IMR-90 (cell line): ENCODE data around the gene OR51B2. TPM values are rescaled to one million over a fixed set of nuclear protein-coding genes. Genes with fewer than 3 reads are reported as not detected.

Experiments
- ATAC-seq: fragments of 200-7000 bp; cut with Tn5 transposase; 2 replicates; pipeline ENCODE4 v1.9.1; 2020; ENCODE audit warnings: low read depth, mild to moderate bottlenecking, moderate library complexity
- BruUV-seq: library from RNA; stranded (reverse); fragments of 400-500 nt; replicated peaks from 2 replicates; lab custom pipeline; 2021; lab: Mats Ljungman, UMichigan
- CTCF ChIA-PET: fragments of 300-600 bp; formaldehyde crosslinking; extraction: SDS; loops from one replicate; lab custom pipeline; 2021; ENCODE audit warnings: antibody characterized with exemption; lab: Yijun Ruan, JAX
- POLR2A ChIA-PET: fragments of 300-600 bp; sonication (Branson Sonifier 250); formaldehyde crosslinking; loops from one replicate; lab custom pipeline; 2022; ENCODE audit warnings: antibody characterized with exemption; ENCODE audit not compliant: unreplicated experiment; lab: Charles Lee
- DNase-seq: peaks from one replicate; pipeline ENCODE4 v3.0.0; 2013
- H2AFZ ChIP-seq: replicated peaks from 2 replicates; pipeline ENCODE3; 2013; ENCODE audit warnings: low read length, mild to moderate bottlenecking; ENCODE audit not compliant: poor library complexity
- H2AK5ac ChIP-seq: 2 replicates; pipeline ENCODE4 v1.6.1; 2013; ENCODE audit warnings: low read depth, low read length, inconsistent platforms
- H2AK9ac ChIP-seq: replicated peaks from 2 replicates; pipeline ENCODE3; 2013; ENCODE audit warnings: mild to moderate bottlenecking, low read depth, low read length, moderate library complexity; ENCODE audit not compliant: poor library complexity
- H2BK120ac ChIP-seq: 2 replicates; pipeline ENCODE4 v1.6.1; 2013; ENCODE audit warnings: low read depth, low read length, inconsistent platforms
- H2BK15ac ChIP-seq: 3 replicates; pipeline ENCODE4 v1.6.1; 2013; ENCODE audit warnings: low read depth, low read length, inconsistent platforms
- H2BK20ac ChIP-seq: 2 replicates; pipeline ENCODE4 v1.6.1; 2013; ENCODE audit warnings: low read depth, mild to moderate bottlenecking, inconsistent platforms, low read length, moderate library complexity
- H2BK5ac ChIP-seq: 2 replicates; pipeline ENCODE4 v1.6.1; 2013; ENCODE audit warnings: mild to moderate bottlenecking, low read depth, low read length, inconsistent platforms; ENCODE audit not compliant: poor library complexity, severe bottlenecking
- H3K14ac ChIP-seq: replicated peaks from 2 replicates; pipeline ENCODE4 v1.6.1; 2013; ENCODE audit warnings: low read depth, low read length, inconsistent platforms
- H3K18ac ChIP-seq: 2 replicates; pipeline ENCODE4 v1.6.1; 2013; ENCODE audit warnings: low read depth, low read length, control low read depth
- H3K23ac ChIP-seq: 2 replicates; pipeline ENCODE4 v1.6.1; 2013; ENCODE audit warnings: low read depth, low read length, inconsistent platforms
- H3K27ac ChIP-seq: 2 replicates; pipeline ENCODE4 v1.5.1; 2013; ENCODE audit warnings: mild to moderate bottlenecking, control low read depth, low read length; ENCODE audit not compliant: insufficient read depth
- H3K27me3 ChIP-seq: 2 replicates; pipeline ENCODE4 v1.6.1; 2013; ENCODE audit warnings: low read length; ENCODE audit not compliant: control insufficient read depth, insufficient read depth
- H3K36me3 ChIP-seq: 2 replicates; pipeline ENCODE4 v1.6.1; 2013; ENCODE audit warnings: low read length, mixed read lengths; ENCODE audit not compliant: control insufficient read depth, insufficient read depth
- H3K4ac ChIP-seq: 2 replicates; pipeline ENCODE4 v1.6.1; 2013; ENCODE audit warnings: low read depth, low read length, inconsistent platforms
- H3K4me1 ChIP-seq: 2 replicates; pipeline ENCODE4 v1.6.1; 2013; ENCODE audit warnings: low read length, mixed read lengths; ENCODE audit not compliant: control insufficient read depth, insufficient read depth
- H3K4me2 ChIP-seq: 2 replicates; pipeline ENCODE4 v1.6.1; 2013; ENCODE audit warnings: low read depth, mild to moderate bottlenecking, control low read depth, low read length, moderate library complexity
- H3K4me3 ChIP-seq: 2 replicates; pipeline ENCODE4 v1.5.1; 2013; ENCODE audit warnings: low read depth, mild to moderate bottlenecking, control low read depth, low read length, moderate library complexity; ENCODE audit not compliant: insufficient read depth
- H3K56ac ChIP-seq: 2 replicates; pipeline ENCODE4 v1.6.1; 2013; ENCODE audit warnings: low read length, inconsistent platforms; ENCODE audit not compliant: insufficient read depth; ENCODE audit errors: extremely low read depth
- H3K79me1 ChIP-seq, 2 experiments: 2 replicates each; pipeline ENCODE4 v1.6.1; 2013; ENCODE audit warnings: low read length in 2 of 2, inconsistent platforms in 1 of 2, low read depth in 1 of 2
- H3K9ac ChIP-seq: 2 replicates; pipeline ENCODE4 v1.6.1; 2013; ENCODE audit warnings: low read depth, low read length, control low read depth
- H3K9me1 ChIP-seq: 2 replicates; pipeline ENCODE4 v1.6.1; 2013; ENCODE audit warnings: low read length, inconsistent platforms; ENCODE audit not compliant: insufficient read depth
- H3K9me3 ChIP-seq: 2 replicates; pipeline ENCODE4 v1.6.1; 2013; ENCODE audit warnings: low read length; ENCODE audit not compliant: control insufficient read depth, insufficient read depth
- H4K20me1 ChIP-seq: 2 replicates; pipeline ENCODE4 v1.6.1; 2013; ENCODE audit warnings: low read length, inconsistent platforms; ENCODE audit not compliant: insufficient read depth
- H4K5ac ChIP-seq: 2 replicates; pipeline ENCODE4 v1.6.1; 2013; ENCODE audit warnings: mild to moderate bottlenecking, low read depth, low read length, control low read depth
- H4K8ac ChIP-seq, 2 experiments: 2 replicates each; pipeline ENCODE4 v1.6.1; 2013; ENCODE audit warnings: low read depth in 2 of 2, low read length in 2 of 2, control low read depth in 1 of 2, inconsistent platforms in 1 of 2
- H4K91ac ChIP-seq: 2 replicates; pipeline ENCODE4 v1.6.1; 2013; ENCODE audit warnings: low read depth, low read length, inconsistent platforms; ENCODE audit not compliant: insufficient read depth
- CHD1 ChIP-seq: IDR thresholded peaks from 2 replicates; pipeline ENCODE4 v1.6.1; 2012; ENCODE audit warnings: low read depth, low read length, improper control_type of control experiment
- CTCF ChIP-seq: conservative IDR thresholded peaks from 2 replicates; pipeline ENCODE4 v1.5.1; 2012; ENCODE audit warnings: mild to moderate bottlenecking, low read depth, low read length, improper control_type of control experiment
- RAD21 ChIP-seq: IDR thresholded peaks from 2 replicates; pipeline ENCODE4 v1.6.1; 2012; ENCODE audit warnings: low read length, improper control_type of control experiment
- RCOR1 ChIP-seq: IDR thresholded peaks from 2 replicates; pipeline ENCODE4 v1.6.1; 2012; ENCODE audit warnings: mild to moderate bottlenecking, low read length, improper control_type of control experiment; ENCODE audit not compliant: insufficient replicate concordance
- WGBS, 2 experiments: methylation state at CpG; one replicate each; pipeline versions ENCODE4 v1.1.5 to v1.1.7; 2013; ENCODE audit warnings: missing lambda C conversion rate in 2 of 2; ENCODE audit not compliant: insufficient read length in 1 of 2; ENCODE audit errors: extremely low coverage in 2 of 2; 5-methylcytosine and 5-hydroxymethylcytosine counted together
- dilution Hi-C: fragments of 300-500 bp; cut with HindIII; formaldehyde crosslinking; loops from one replicate; pipeline ENCODE4 v1.14.3; 2018; ENCODE audit warnings: low sequenced_read_pairs; ENCODE audit not compliant: unreplicated experiment
- in situ Hi-C: fragments of 300-500 bp; cut with MboI; formaldehyde crosslinking; loops from 3 replicates; pipeline ENCODE4 v1.14.3; 2019; ENCODE audit warnings: low sequenced_read_pairs, inconsistent platforms, mixed read lengths
- intact Hi-C: fragments of 100-400 bp; cut with micrococcal nuclease; formaldehyde crosslinking; loops from 2 replicates; pipeline ENCODE4 v1.10.0; 2022
- polyA plus RNA-seq, 3 experiments: library from polyadenylated mRNA; depleted of rRNA; stranded (reverse); fragments of >200 nt; gene quantifications; 2 replicates each; pipeline ENCODE4 v1.2.3, GENCODE V29; 2012; ENCODE audit warnings: low replicate concordance in 1 of 3
- total RNA-seq: library from RNA; depleted of rRNA; stranded (reverse); fragments of >200 nt; gene quantifications from 2 replicates; pipeline ENCODE4 v1.2.3, GENCODE V29; 2012
- TF ChIP-seq, protein P1 (sequence below): fragments of 150-350 bp; IDR thresholded peaks from 2 replicates; pipeline ENCODE4 v1.6.1; 2017; ENCODE audit warnings: mild to moderate bottlenecking, antibody characterized with exemption, low read length, low read depth
- TF ChIP-seq, protein P2 (sequence below): fragments of 150-350 bp; IDR thresholded peaks from 2 replicates; pipeline ENCODE4 v1.6.1; 2016; ENCODE audit warnings: low read depth, mild to moderate bottlenecking, low read length, moderate library complexity, borderline replicate concordance

Gene OR51B2
- total and polyA plus RNA-seq, 2 of the 4 experiments (the other 2 are of a cell fraction) = not detected

DNA sequence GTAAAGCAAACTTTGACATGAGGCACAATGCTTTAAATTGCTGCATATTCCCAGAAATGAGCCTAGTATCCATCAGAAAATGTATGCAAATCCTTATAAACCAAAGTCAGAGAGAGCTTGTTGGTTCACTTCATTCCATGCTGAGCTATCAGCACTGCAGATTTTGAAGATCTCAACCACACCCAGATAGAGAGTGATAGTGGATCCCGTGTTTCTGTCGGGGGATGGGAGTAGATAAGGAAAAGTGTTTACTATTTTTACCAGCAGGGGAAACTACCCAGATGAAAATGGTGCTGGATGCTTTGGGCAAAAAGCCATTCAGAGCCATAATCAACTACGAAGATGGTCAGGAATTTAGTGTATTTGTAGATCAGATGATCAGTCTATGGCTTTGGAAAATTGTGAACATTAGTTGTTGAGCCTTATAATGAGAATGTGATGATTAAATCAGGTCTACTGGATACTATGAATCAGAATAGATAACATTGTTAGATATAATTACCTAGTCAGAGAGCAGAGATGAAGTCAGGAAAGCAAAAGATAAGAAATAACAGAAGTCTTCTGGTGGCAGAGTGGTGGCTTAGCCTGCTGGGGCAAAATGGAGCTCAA is 38.0 kb upstream of the OR51B2 start:
- peak overlapping the region; percentile 100 for H2BK120ac ChIP-seq
- peak overlapping the region; percentile 85 for H3K27ac ChIP-seq
- H3K27me3 ChIP-seq = no peaks in the 10 kb centered on the region
- TF ChIP-seq CTCF = no peak
- TF ChIP-seq, protein P1, sequence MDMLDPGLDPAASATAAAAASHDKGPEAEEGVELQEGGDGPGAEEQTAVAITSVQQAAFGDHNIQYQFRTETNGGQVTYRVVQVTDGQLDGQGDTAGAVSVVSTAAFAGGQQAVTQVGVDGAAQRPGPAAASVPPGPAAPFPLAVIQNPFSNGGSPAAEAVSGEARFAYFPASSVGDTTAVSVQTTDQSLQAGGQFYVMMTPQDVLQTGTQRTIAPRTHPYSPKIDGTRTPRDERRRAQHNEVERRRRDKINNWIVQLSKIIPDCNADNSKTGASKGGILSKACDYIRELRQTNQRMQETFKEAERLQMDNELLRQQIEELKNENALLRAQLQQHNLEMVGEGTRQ = no peak
- no peak for TF ChIP-seq RCOR1
- no peak for TF ChIP-seq RAD21
- no peak for TF ChIP-seq CHD1
- TF ChIP-seq, protein P2, sequence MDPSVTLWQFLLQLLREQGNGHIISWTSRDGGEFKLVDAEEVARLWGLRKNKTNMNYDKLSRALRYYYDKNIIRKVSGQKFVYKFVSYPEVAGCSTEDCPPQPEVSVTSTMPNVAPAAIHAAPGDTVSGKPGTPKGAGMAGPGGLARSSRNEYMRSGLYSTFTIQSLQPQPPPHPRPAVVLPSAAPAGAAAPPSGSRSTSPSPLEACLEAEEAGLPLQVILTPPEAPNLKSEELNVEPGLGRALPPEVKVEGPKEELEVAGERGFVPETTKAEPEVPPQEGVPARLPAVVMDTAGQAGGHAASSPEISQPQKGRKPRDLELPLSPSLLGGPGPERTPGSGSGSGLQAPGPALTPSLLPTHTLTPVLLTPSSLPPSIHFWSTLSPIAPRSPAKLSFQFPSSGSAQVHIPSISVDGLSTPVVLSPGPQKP = no peak
- no peak overlapping the region for H3K9ac ChIP-seq
- H4K20me1 ChIP-seq = no peaks in the 10 kb centered on the region
- H3K14ac ChIP-seq = peak overlapping the region; percentile 94
- H3K79me1 ChIP-seq = peaks cover 0 to 14% of the 10 kb centered on the region in 2 experiments; a peak in 2 of 4 replicates
- in situ Hi-C loops (loop anchor here (10.0 kb wide), 1 partner anchor 77 kb away; no protein-coding TSS in a partner anchor), dilution Hi-C loops (no loop called here), intact Hi-C loops (loop anchor here (10.0 kb wide), 1 partner anchor 323 kb away; the partner anchor contains the start of genes TRIM22 and TRIM5)
- H3K4ac ChIP-seq = peak overlapping the region; percentile 96
- H3K36me3 ChIP-seq = no peaks in the 10 kb centered on the region
- H2BK15ac ChIP-seq = peak overlapping the region; percentile 94
- WGBS, 2 experiments = 67% methylated on average over 1 of the region's 3 CpGs; no CpG with 5 or more reads in 1 of the 2 experiments
- no peaks in the 10 kb centered on the region for H3K9me3 ChIP-seq
- H4K91ac ChIP-seq = peak overlapping the region; percentile 97
- no peak overlapping the region for H3K4me2 ChIP-seq
- H3K23ac ChIP-seq = peak overlapping the region; percentile 70; the same call in 1 of the 2 replicates
- H3K4me3 ChIP-seq = no peak overlapping the region
- H4K8ac ChIP-seq = peak overlapping the region; percentile 74 to 97
- ATAC-seq (0 out of 2 replicates have a peak, but pooled peaks have one; percentile 3), DNase-seq (peak; percentile 71)
- H2AK5ac ChIP-seq = peak overlapping the region; percentile 95
- ChIA-PET POLR2A (no interaction called here), CTCF (interaction anchor here (1.0 kb wide), 1 partner anchor 164 kb away, joined by 3 read pairs; no protein-coding TSS in a partner anchor)
- H3K18ac ChIP-seq = peak overlapping the region; percentile 100
- peak overlapping the region; percentile 99 for H2BK20ac ChIP-seq
- H2AK9ac ChIP-seq = peak overlapping the region; percentile 55
- H2AFZ ChIP-seq = no peak overlapping the region
- H3K56ac ChIP-seq = peak overlapping the region; percentile 92
- peak overlapping the region; percentile 98 for H2BK5ac ChIP-seq
- peaks cover 14% of the 10 kb centered on the region for H3K9me1 ChIP-seq
- no TSS peak for BruUV-seq
- peaks cover 21% of the 10 kb centered on the region for H3K4me1 ChIP-seq
- H4K5ac ChIP-seq = peak overlapping the region; percentile 99
